Measurements from ENCODE around the gene DIAPH3.

DIAPH3 gene

DNA sequence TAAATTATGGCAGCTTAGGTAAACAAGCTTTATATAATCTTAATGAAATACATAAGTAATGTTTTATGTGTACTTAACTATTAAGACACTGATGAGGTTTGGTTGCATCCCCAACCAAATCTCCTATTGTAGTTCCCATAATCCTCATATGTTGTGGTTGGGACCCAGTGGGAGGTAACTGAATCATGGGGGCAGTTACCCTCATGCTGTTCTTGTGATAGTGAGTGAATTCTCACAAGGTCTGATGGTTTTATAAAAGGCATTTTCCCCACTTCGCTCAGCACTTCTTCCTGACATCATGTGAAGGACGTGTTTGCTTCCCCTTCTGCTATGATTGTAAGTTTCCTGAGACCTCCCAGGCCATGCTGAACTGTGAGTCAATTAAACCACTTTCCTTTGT lies 212.7 kb downstream of the DIAPH3 start:
- DNase-seq, result no peak

DNA sequence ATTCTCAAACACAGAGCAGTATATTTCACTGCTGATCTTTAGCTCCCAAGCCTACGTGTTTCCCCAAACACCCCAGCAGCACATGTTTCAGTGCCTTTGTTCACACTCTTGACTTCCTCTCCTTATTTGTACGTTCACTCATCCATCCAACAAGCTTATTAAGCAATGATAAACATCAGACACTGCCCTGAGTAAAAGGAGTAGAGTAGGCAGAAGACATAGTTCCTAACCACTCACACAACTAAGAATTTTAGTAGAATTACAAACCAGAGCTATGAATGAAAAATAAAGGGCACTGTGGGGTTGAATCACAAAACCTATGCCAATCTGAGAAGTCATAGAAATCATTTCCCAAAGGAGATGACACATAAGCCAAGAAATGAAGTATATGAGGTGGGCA lies 213.5 kb downstream of the DIAPH3 start:
- DNase-seq, result peak; percentile 51

- no peak for DNase-seq
Measured at GRCh38 chr13:59948686-59949085, 215.0 kb downstream of the DIAPH3 start.

GRCh38 chr13:59946944-59947343 lies 216.8 kb downstream of the DIAPH3 start:
- peak; percentile 69 for DNase-seq

DNA sequence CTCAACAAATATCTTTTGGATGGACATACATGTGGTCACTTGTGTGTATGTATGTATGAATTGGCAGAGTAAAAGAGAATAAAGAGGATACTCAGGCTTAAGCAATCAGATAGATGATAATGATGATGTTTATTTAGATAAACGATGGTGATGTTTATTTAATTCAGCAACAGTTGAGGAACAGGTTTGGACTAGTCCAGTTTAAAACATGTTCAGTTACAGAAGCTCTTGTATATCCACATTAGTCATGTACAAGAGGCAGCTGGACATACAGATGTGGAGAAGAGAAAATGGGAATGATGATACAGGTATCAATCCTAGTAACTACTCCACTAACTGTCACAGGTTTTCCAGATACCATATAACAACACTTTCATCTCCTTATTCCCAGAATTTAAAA lies 232.1 kb downstream of the DIAPH3 start:
- DNase-seq, result peak; percentile 45

- no peak for DNase-seq
Measured at GRCh38 chr13:59924256-59924655, 239.5 kb downstream of the DIAPH3 start.

DNA sequence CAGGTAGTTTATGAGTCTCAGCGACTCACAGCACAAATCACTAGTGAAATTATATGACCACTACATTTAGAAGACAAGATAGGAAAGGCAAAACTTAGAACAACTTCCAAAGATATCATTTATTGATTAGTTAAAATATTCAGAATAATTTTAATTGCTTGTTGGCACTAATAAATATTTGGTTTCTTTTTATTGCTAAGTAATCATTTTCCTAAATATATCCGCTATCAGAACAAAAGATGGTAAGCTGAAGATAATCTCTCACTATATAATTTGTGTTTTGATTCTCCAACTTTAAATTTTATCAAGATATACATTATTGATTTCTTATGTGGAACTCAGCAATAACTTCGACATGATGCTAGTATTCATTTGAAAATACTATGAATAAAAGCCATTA lies 248.5 kb downstream of the DIAPH3 start:
- DNase-seq, result no peak

GRCh38 chr13:59914556-59914955 lies 249.2 kb downstream of the DIAPH3 start:
- DNase-seq, result no peak

DNA sequence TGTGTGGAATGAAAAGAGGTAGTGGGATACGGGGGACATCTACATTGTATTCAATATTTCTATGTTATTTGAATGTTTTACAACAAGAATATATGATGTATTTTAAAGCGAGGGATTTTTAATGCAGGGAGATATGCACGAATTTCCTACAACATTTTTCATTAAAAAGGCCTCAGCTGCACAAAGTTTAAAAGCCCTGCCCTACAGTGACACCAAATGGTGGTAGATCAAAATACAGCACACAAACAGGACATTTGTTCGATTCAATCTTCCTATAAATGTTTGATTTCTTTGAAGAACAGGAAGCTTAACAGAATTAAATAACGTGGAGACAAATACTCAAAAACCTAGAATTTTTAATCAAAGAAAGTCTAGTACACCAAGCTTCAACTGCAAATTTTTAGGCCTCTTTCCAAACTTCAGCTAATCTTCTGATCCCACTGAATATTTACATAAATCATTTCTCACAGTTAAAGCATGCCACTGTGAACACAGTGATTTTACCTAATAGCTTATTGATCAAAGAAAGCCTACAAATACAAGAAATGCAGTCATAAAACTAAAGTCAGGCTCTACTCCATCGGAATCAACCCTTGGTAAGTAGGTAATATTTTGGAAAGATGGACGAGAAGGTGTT lies 257.2 kb downstream of the DIAPH3 start:
- DNase-seq, result peak; percentile 56

DNA sequence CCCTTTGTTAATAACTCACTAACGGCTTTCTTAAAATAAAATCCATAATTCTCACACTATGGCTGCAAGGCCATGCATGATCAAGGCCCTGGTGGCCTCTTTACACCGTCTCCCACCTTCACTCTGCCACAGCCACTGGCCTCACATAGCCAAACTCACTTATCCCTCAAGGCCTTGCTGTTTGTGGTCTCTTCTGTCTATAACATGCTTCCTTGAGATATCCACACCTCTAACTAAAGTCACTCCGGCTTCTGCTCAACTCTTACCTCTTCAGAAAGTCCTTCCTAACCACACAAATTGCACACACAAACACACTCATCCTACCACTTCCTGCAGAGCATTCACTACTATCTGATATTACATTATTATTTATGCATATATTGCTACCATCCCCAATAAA lies 262.5 kb downstream of the DIAPH3 start:
- no peak for DNase-seq

DNA sequence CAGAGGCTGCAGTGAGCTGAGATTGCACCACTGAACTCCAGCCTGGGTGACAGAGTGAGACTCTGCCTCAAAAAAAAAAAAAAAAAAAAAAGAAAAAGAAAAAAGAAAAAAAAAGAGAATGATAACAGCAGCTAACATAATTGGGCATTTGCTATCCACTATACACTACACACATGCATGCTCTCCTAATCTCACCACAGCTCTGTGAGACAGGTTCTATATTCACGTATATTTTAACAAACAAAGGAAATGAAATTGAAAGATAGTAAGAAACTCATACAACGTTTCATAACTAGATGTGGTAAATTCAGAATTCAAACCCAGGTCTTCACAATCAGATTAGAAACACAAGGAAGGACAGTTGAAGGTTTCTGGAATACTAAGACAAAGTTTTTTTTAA lies 265.7 kb downstream of the DIAPH3 start:
- no peak for DNase-seq

GRCh38 chr13:59893266-59893665 lies 270.5 kb downstream of the DIAPH3 start:
- no peak for DNase-seq

DNA sequence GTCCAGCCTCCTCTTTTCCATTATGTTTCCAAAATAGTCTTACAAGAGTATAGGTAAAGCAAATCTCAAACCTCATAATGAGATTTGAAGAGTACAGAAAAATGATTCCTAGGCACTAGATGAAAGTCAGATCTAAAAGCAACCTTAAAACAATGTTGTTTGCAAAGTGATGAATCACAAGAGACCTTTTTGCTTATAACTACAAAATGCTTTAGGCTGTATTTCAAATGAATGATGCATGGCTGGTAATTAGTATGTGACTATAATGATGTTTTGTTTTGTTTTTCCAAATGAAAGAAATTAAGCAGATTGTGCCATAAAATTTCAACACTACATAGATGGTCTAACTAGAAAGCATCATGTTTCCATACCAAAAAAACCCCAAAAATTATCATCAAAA lies 272.7 kb downstream of the DIAPH3 start:
- DNase-seq, result peak; percentile 22

DNA sequence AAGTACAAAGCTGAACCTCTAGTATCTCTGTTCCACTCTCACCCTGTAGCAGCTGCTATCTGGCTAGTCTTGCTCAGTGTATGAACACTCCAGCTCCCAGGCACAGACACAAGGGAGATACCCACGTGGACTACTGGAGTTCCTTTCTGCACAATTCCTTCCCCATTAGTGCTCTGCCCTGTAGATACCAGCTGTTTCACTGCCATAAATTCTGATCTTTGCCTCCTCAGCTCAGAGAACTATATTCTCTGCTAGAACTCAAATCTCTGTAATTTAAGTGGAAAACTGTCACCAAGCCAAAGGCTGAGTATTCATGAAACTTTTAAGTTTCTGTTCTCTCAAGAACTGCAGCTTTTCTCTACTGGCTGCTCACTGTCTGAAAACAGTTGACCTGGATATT lies 273.7 kb downstream of the DIAPH3 start:
- peak; percentile 75 for DNase-seq

GRCh38 chr13:59888408-59888807 lies 275.3 kb downstream of the DIAPH3 start:
- DNase-seq, result no peak

DNA sequence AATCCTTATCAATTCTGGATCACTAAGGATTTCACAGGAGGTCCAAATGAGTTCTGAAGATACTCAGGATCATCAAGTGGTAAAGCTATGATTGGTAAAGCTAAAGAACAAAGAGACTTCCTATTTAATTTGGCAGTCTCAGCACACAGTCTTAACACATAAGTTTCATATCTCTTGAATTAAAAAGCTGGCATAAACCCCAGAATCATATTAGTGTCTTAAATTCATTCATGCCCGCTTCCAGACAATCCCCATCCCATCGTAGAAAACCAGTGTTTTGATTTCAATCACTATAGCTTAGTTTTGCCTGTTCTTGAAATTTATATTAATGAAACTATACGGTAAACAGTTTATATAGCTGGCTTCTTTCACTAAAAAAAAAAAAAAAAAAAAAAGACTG lies 278.7 kb downstream of the DIAPH3 start:
- no peak for DNase-seq

GRCh38 chr13:59883885-59884284 lies 279.8 kb downstream of the DIAPH3 start:
- no peak for DNase-seq

DNA sequence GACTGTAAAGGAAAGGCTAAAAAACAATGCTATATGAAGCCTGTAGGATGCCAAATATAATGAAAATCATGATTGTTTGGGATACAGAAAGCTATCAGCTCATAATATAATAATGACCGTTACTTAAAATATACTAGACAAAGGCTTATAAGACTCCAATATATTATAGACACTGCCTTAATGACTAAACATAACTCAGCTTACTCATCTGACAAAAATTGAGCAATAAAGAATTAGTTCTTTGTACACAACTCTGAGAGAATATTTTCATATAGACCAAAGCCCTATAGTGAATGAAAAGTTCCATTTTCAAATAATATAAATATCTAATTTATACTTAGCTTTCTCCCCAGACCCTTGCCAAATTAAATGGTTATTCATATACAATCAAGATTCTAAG lies 283.3 kb downstream of the DIAPH3 start:
- DNase-seq, result no peak

- DNase-seq, result no peak
Measured at GRCh38 chr13:59879281-59879680, 284.4 kb downstream of the DIAPH3 start.

GRCh38 chr13:59877933-59878332 lies 285.8 kb downstream of the DIAPH3 start:
- no peak for DNase-seq

GRCh38 chr13:59874973-59875372 lies 288.8 kb downstream of the DIAPH3 start:
- no peak for DNase-seq

- no peak for DNase-seq
Measured at GRCh38 chr13:59873856-59874255, 289.9 kb downstream of the DIAPH3 start.

- DNase-seq, result no peak
Measured at GRCh38 chr13:59873309-59873708, 290.4 kb downstream of the DIAPH3 start.

GRCh38 chr13:59867867-59868266 lies 295.9 kb downstream of the DIAPH3 start:
- DNase-seq, result no peak

GRCh38 chr13:59865398-59865797 lies 298.3 kb downstream of the DIAPH3 start:
- peak; percentile 64 for DNase-seq

DNA sequence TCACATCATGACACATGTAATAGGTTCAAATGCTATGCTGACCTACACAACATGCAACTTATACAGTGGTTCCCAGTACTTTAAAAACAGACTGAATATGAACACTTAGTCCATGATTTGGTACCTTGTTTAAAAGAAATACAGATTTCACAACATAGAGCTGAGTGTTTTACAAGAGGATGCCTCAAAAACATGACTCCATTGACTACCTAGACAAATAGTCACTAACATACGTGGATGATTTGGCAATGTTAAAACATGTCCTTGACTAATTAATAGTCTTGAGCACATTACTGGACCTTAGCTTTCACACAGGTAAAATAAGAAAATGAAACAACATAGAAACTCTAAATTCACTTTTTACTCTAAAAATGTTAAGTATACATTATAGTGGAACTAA lies 300.1 kb downstream of the DIAPH3 start:
- no peak for DNase-seq

All from NCI-H69 (cell line).